NK-92 treated with Interleukin-12 subunit alpha and Interleukin-12 subunit beta, amount 100 ng/mL, for 24 hours (cell line): ENCODE measurements around the gene FAM163B.
A peak's percentile ranks its signal among the peaks of the same experiment; 100 is the strongest.
"Not testable (repeated sequence)": the region's sequence is repeated elsewhere in the genome, so short reads cannot be mapped to it uniquely, and the experiment has no call there.

Experiments used
- DNase-seq: peaks from one replicate; lab custom pipeline; 2025; lab: John Stamatoyannopoulos, UW

Gene FAM163B

GRCh38 chr9:133566817-133567216 lies 42.4 kb downstream of the FAM163B start:
- DNase-seq: no peak

- no peak for DNase-seq
Observed at GRCh38 chr9:133566382-133566781, 42.8 kb downstream of the FAM163B start.

GRCh38 chr9:133564451-133565116 lies 44.6 kb downstream of the FAM163B start:
- no peak for DNase-seq

- not testable (repeated sequence) for DNase-seq
Observed at GRCh38 chr9:133563814-133564213, 45.4 kb downstream of the FAM163B start.

DNA sequence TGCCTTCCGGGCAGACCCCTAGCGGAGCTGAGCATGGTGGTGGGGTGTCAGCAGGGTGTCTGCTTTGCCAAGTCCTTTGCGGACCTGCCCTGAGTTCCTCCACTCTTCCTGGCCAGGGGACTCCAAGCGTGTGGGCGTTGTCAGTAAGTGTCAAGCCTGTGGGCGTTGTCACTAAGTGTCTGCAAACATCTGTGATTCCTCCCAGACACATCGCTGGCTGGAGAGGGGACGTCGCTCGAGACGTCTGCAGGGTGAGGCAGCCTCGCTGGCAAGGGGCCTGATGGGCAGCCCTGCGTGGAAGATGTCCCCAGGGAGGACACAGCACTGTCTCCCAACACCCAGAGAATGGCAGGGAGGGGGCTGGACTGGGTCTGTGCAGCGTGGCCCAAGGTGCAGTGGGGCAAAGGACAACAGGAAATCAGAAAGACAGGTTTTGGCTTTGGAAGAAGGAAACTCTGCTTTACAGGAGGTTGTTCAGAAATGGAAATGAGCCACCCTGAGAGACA lies 45.8 kb downstream of the FAM163B start:
- DNase-seq: no peak

- DNase-seq: no peak
Observed at GRCh38 chr9:133562611-133563290, 46.4 kb downstream of the FAM163B start.

DNA sequence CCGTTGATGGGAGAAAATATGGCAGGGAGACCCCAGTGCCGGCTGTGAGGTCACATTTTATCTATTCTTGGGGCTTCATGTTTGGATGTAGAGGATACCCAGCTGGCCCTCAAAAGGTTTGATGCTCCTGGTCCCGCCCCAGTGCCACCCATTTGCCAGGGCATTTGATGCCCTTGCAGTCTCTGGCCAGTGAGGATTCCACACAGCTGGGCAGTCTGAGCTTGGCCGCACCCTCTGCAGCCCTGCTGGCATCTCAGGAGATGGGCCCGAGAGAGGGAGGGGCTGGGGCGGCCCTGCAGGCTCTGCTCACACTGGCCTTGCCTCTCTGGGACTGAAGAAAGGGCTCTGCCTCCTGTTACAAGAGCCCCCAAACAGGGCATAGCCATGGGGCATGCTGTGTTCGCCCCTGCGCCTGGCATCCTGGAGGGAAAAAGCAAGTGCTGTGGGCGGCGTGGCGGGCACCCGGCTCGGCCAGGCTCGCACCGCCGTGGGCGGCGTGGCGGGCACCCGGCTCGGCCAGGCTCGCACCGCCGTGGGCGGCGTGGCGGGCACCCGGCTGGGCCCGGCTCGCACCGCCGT lies 47.1 kb downstream of the FAM163B start:
- no peak for DNase-seq

DNA sequence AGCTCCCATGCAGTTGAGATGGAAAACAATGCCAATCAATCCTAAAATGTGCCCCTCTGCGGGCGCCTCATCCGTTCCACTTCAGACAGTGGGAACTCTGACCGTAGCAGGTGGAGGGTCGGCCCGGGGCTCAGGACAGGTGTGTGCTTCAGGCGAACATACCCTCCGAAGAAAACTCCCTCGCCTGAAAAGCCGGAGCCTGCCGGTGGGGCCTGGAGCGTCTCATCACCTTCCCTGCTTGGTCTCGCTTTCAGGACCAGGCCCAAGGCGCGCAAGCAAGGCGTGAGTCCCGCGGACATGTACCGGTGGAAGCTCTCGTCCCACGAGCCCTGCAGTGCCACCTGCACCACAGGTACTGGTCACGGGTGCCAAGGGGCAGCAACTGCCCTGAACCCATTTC lies 48.2 kb downstream of the FAM163B start:
- DNase-seq: no peak

DNA sequence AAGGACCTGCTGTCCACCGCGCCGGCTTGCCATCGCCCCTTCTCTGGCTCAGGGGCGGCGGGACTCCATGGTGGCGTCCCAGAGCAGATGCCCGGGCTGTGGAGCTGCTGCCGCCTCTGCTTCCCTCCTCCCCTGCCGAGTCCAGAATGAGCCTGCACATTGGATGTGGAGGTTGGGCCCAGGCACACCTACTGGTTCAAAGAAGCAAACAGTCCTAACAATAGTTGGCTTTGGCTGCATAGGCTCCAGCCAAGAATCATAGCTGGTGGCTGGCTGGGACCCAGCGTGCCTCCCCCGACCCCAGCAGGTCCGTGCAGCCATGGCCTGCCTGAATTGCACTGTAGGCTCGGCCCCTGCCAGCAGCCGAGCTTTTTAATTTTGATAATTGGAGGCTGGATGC lies 48.9 kb downstream of the FAM163B start:
- DNase-seq: no peak

GRCh38 chr9:133558191-133559126 lies 50.7 kb downstream of the FAM163B start:
- peak; percentile 40 for DNase-seq

DNA sequence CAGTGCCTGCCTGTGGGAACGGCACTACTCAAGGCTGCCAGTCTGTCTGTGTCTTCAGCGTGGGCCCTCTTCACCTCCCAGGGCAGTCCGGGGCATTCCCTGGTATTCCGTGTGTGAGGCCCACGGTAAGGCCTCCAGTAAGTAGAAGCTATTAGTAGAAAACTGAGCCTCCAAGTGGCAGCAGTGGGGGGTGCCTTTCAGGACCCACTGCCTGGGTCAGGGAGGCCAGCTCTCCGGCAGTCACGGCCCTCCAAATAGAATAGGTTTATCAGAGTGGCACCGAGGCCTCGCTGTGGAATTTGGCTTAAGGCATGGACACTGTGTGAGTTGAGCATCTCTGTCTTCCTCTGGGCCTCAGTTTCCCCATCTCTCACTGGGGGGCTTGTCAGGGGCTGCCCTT lies 51.6 kb downstream of the FAM163B start:
- no peak for DNase-seq

GRCh38 chr9:133556354-133556753 lies 52.8 kb downstream of the FAM163B start:
- DNase-seq: no peak

DNA sequence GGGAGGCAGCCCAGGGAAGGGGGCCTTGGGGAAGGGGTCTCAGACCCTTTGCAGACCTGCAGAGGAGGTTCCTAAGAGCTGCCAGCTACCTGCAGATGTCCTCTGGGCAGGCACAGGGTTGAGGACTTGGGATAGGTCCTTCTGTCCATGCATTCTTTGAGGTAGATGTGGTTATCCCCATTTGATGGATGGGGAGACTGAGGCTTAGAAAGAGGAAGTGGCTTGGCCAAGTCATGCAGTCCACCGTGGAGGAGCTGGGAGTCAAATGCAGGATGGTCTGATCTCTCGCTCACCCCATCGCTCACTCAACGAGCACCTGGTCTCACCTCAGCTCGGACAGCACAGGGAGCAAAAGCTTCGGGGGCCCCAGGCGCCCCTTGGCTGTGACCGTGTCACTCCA lies 54.5 kb downstream of the FAM163B start:
- no peak for DNase-seq

DNA sequence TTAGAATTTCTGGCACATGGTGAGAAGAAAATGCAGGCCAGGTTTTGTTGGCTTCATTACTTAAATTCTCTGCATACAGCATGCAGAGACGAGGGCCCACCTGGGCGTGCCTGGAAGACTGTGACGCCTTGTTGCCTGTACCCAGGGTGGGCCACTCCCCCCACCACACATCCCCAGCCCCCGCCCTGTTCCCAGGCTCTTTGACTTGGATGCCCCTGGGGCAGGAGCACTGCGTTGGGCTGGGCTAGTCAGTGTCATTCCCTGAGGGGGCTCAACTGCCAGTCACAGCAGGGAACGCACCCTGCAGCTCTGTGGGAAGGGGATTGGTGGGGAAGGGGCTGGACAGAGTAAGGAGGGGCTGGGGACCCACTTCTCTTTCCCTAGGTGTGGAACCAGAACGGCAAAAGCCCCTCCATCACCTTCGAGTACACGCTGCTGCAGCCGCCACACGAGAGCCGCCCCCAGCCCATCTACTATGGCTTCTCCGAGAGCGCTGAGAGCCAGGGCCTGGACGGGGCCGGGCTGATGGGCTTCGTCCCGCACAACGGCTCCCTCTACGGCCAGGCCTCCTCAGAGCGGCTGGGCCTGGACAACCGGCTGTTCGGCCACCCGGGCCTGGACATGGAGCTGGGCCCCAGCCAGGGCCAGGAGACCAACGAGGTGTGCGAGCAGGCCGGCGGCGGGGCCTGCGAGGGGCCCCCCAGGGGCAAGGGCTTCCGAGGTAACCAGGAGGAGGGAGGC lies 55.0 kb downstream of the FAM163B start:
- no peak for DNase-seq

- no peak for DNase-seq
Observed at GRCh38 chr9:133553123-133553522, 56.1 kb downstream of the FAM163B start.

- no peak for DNase-seq
Observed at GRCh38 chr9:133552236-133552635, 57.0 kb downstream of the FAM163B start.

GRCh38 chr9:133551446-133551845 lies 57.7 kb downstream of the FAM163B start:
- no peak for DNase-seq

DNA sequence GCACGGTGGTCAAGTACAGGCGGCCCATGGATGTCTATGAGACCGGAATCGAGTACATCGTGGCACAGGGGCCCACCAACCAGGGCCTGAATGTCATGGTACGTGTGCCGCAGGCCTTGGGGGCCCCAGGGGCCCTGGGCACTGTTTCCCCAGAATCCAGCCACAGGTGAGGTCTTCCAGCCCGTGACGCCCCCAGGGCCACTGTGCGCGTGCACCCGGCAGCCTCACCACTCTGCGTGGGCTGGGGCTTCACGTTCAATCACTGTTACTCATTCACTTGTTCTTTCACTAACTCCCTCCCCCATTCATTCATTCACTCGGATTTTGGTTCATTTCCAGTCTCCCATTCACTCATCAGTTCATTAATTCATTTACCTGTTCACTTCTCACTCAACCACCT lies 62.1 kb downstream of the FAM163B start:
- no peak for DNase-seq

- DNase-seq: no peak
Observed at GRCh38 chr9:133546287-133546680, 62.9 kb downstream of the FAM163B start.

DNA sequence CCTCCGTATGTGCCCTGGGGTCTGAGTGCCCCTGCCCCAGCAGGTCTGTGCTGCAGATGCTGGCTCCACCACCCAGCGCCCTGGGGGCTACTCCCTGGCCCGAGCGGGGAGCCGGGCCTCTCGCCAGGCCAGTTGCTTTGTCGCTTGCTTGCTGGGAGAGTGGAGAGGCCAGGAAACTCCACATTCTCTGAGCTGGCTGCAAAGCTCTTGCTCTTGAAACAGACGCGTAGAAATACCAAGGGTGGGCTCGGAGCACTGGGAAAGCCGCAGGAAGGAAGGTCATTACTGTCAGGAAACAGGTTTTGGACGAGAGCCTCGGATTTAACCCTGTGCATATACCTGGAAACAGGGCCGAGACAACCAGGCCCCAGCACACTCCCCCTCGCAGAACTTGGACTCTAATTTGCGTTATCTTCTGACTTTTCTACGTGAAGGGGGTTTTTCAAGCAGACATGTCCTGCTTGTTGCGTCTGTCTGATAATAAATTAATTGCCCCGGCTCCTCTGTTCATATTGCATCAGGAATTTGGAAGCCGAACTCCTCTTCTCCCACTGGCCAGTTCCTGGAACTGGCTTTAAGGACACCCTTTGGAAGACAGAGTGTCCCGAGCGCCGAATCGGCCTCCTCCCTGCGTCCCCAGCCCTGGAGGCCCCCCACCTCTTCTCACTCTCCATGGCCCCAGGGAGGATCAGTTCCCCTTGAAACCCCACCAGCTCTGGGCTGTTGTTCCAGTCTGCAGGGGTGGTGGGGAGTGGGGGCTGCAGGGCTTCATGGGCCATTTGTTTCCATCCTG lies 63.5 kb downstream of the FAM163B start:
- DNase-seq: no peak
